Choroid plexus epithelial cell (primary cell): ENCODE measurements around the gene ROPN1L.
A peak's percentile ranks its signal among the peaks of the same experiment; 100 is the strongest.

Experiments
- DNase-seq: peaks from one replicate; pipeline ENCODE4 v3.0.0-alpha.2; 2010; ENCODE audit warnings: low read depth
- H3K4me3 ChIP-seq: 2 replicates; pipeline ENCODE4 v1.5.1; 2011; ENCODE audit warnings: low read depth, mild to moderate bottlenecking, control low read depth, low read length, moderate library complexity
- TF ChIP-seq, protein P1 (sequence below): conservative IDR thresholded peaks from 2 replicates; pipeline ENCODE4 v1.5.1; 2011; ENCODE audit warnings: low read depth, mild to moderate bottlenecking, control low read depth, inconsistent platforms, low read length, moderate library complexity

The ROPN1L gene

DNA sequence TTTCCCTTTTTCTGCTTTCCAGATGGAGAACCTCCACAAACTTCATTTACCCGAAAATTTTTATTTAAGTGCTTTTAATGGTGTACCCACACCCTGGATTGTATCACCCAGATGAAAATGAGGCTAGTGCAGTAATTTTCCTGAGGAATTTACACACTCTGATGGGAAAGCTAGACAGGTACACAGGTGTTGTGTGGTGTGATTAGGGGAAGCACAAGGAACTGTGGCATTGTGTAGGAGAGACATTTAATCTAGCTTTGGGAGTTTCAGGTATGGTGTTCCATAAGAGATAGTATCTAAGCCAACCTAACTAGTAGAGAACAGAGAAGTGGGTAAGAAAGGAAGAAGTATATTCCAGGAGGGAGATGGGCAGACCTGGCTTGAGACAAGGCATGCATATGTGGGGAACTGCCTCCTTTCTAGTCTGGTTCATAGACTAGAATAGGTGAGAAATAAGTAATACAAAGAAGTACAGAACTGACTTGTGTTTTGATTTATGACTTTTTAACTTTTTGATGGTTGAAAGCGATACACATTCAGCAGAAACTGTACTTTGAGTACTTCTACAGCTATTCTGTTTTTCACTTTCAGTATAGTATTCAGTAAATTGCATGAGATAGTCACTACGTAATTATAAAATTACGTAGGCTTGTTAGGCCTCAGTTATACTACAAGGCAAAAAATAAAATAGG is 22.9 kb upstream of the ROPN1L start:
- H3K4me3 ChIP-seq = no peak overlapping the region
- no peak for DNase-seq
- TF ChIP-seq, protein P1, sequence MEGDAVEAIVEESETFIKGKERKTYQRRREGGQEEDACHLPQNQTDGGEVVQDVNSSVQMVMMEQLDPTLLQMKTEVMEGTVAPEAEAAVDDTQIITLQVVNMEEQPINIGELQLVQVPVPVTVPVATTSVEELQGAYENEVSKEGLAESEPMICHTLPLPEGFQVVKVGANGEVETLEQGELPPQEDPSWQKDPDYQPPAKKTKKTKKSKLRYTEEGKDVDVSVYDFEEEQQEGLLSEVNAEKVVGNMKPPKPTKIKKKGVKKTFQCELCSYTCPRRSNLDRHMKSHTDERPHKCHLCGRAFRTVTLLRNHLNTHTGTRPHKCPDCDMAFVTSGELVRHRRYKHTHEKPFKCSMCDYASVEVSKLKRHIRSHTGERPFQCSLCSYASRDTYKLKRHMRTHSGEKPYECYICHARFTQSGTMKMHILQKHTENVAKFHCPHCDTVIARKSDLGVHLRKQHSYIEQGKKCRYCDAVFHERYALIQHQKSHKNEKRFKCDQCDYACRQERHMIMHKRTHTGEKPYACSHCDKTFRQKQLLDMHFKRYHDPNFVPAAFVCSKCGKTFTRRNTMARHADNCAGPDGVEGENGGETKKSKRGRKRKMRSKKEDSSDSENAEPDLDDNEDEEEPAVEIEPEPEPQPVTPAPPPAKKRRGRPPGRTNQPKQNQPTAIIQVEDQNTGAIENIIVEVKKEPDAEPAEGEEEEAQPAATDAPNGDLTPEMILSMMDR = no peak

DNA sequence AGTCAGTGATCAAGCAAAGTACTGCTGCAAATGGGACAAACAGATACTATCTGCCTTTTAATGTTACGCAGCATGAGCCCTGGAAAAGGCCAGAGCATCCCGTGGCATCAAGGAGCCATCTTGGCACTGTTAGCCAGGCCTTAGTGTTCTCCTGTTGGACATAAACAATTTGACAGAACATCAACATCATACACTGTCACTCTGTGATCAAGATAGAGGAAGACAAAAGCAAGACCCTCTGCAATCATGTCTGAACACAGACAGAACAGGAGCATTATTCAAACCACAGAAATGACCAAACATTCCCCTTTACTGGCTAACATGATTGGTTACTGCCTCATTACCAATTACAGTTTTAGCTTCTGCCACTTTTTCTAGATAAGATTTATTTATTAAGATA is 21.2 kb upstream of the ROPN1L start:
- H3K4me3 ChIP-seq = no peak overlapping the region
- DNase-seq = no peak
- TF ChIP-seq, protein P1 = no peak

- no peak overlapping the region for H3K4me3 ChIP-seq
- TF ChIP-seq, protein P1 = no peak
- DNase-seq = peak; percentile 46
Measured at GRCh38 chr5:10420932-10421331, 20.7 kb upstream of the ROPN1L start.

DNA sequence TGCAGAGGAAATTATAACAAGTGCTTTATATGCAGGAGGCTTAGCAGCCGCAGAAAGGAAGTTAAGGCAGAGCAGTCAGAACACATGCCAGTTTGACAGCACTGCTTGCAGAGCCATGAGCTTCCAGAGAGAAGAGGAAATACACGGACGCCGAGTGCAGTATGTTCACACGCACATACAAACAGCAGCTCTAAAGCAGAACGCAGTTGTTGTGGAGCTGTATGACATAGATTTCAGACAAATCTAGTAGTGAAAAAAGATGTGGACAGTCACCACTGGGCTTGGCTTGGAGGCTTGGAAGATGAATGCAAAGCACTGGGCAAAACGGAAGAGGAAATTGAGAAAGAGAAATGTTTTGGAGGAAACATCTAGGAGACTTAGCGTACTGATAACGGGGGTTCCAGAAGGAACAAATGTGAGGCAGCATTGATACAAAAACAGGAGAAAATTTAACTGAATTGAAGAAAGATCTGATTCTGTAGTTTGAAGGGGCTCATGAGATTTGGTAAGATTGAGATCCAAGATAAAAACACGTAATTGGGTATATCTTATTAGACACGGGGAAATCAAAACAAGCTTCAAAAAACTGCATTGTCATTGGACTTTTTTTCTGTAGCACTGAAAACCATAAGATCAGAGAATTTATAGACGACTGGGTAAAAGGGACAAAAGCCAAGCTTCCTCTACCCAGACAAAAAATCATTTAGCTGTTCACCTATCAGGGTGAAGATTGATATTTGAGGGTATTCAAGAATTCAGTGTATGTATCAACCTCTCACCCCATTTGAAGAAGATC is 19.6 kb upstream of the ROPN1L start:
- no peak overlapping the region for H3K4me3 ChIP-seq
- DNase-seq = no peak
- TF ChIP-seq, protein P1 = no peak

- no peak overlapping the region for H3K4me3 ChIP-seq
- no peak for DNase-seq
- TF ChIP-seq, protein P1 = no peak
Measured at GRCh38 chr5:10423022-10423421, 18.7 kb upstream of the ROPN1L start.

- peak; percentile 71 for DNase-seq
- no peak overlapping the region for H3K4me3 ChIP-seq
- TF ChIP-seq, protein P1 = peak; percentile 80
Measured at GRCh38 chr5:10424124-10424731, 17.5 kb upstream of the ROPN1L start.
